HEK293 (cell line): ENCODE measurements around the gene NEK9.
"Not testable (repeated sequence)": the region's sequence is repeated elsewhere in the genome, so short reads cannot be mapped to it uniquely, and the experiment has no call there.

ENCODE experiments used
- CTCF ChIA-PET: fragments of 350-600 bp; formaldehyde crosslinking; extraction: SDS; loops from one replicate; lab custom pipeline; 2021; ENCODE audit warnings: antibody characterized with exemption; lab: Yijun Ruan, JAX
- POLR2A ChIA-PET: fragments of 300-600 bp; formaldehyde crosslinking; extraction: SDS; loops from one replicate; lab custom pipeline; 2020; ENCODE audit warnings: antibody characterized with exemption, inconsistent platforms; lab: Yijun Ruan, JAX
- H3K27ac ChIP-seq: fragments of 200-500 bp; sonication (Bioruptor generic); 2 replicates; pipeline ENCODE4 v1.5.1; 2014; ENCODE audit warnings: low read depth, low read length, control low read depth, inconsistent platforms; ENCODE audit errors: extremely low read depth
- H3K36me3 ChIP-seq, 2 experiments: fragments of 200-500 bp in 1 of 2; sonication (Bioruptor generic) in 1 of 2; 1 replicate in 1 of 2; 2 replicates in 1 of 2; pipeline ENCODE4 v1.5.1; 2014 to 2017; ENCODE audit warnings: inconsistent platforms in 2 of 2, low read length in 2 of 2; ENCODE audit not compliant: control insufficient read depth in 2 of 2, insufficient read depth in 1 of 2
- H3K4me1 ChIP-seq: fragments of 200-500 bp; sonication (Bioruptor generic); 2 replicates; pipeline ENCODE4 v1.5.1; 2014; ENCODE audit warnings: mild to moderate bottlenecking, low read length, inconsistent platforms; ENCODE audit not compliant: control insufficient read depth, insufficient read depth
- H3K4me3 ChIP-seq: 2 replicates; pipeline ENCODE4 v1.5.1; 2011; ENCODE audit warnings: low read depth, mild to moderate bottlenecking, control low read depth, low read length, moderate library complexity
- H3K9me3 ChIP-seq: fragments of 200-500 bp; sonication (Bioruptor generic); 2 replicates; pipeline ENCODE4 v1.5.1; 2014; ENCODE audit warnings: low read depth, low read length, inconsistent platforms; ENCODE audit not compliant: control insufficient read depth, insufficient read depth
- BCL6B ChIP-seq: fragments of 450-650 bp; formaldehyde crosslinking; IDR thresholded peaks from 2 replicates; pipeline ENCODE4 v1.5.1; 2017; ENCODE audit warnings: missing biosample characterization, missing genetic modification characterization
- KLF17 ChIP-seq: fragments of 450-650 bp; formaldehyde crosslinking; IDR thresholded peaks from 2 replicates; pipeline ENCODE4 v1.5.1; 2016; ENCODE audit warnings: missing biosample characterization, missing genetic modification characterization
- PRDM10 ChIP-seq: fragments of 450-650 bp; formaldehyde crosslinking; IDR thresholded peaks from 2 replicates; pipeline ENCODE4 v1.5.1; 2016; ENCODE audit warnings: missing biosample characterization, missing genetic modification characterization
- ZNF223 ChIP-seq: fragments of 450-650 bp; formaldehyde crosslinking; IDR thresholded peaks from 2 replicates; pipeline ENCODE4 v1.5.1; 2016; ENCODE audit warnings: missing biosample characterization, missing genetic modification characterization
- ZNF433 ChIP-seq: fragments of 450-650 bp; formaldehyde crosslinking; IDR thresholded peaks from 2 replicates; pipeline ENCODE4 v1.5.1; 2016; ENCODE audit warnings: missing biosample characterization, missing genetic modification characterization, low read depth
- ZNF473 ChIP-seq: fragments of 450-650 bp; formaldehyde crosslinking; IDR thresholded peaks from 2 replicates; pipeline ENCODE4 v1.5.1; 2017; ENCODE audit warnings: missing biosample characterization, missing genetic modification characterization
- ZNF488 ChIP-seq: fragments of 450-650 bp; formaldehyde crosslinking; IDR thresholded peaks from 2 replicates; pipeline ENCODE4 v1.5.1; 2016; ENCODE audit warnings: missing biosample characterization, missing genetic modification characterization
- ZNF518A ChIP-seq: fragments of 450-650 bp; formaldehyde crosslinking; conservative IDR thresholded peaks from 2 replicates; pipeline ENCODE4 v1.5.1; 2016; ENCODE audit warnings: low read depth, missing biosample characterization, missing genetic modification characterization
- ZNF549 ChIP-seq: fragments of 450-650 bp; IDR thresholded peaks from 2 replicates; pipeline ENCODE4 v1.5.1; 2018; ENCODE audit warnings: missing biosample characterization, missing genetic modification characterization, mild to moderate bottlenecking, inconsistent platforms, moderate library complexity
- ZNF624 ChIP-seq: fragments of 450-650 bp; formaldehyde crosslinking; IDR thresholded peaks from 2 replicates; pipeline ENCODE4 v1.5.1; 2017; ENCODE audit warnings: missing biosample characterization, missing genetic modification characterization
- ZNF645 ChIP-seq: fragments of 450-650 bp; formaldehyde crosslinking; IDR thresholded peaks from 2 replicates; pipeline ENCODE4; 2016; ENCODE audit warnings: missing biosample characterization, missing genetic modification characterization
- ZNF777 ChIP-seq: fragments of 450-650 bp; formaldehyde crosslinking; IDR thresholded peaks from 2 replicates; pipeline ENCODE4 v1.5.1; 2017; ENCODE audit warnings: missing biosample characterization, missing genetic modification characterization, borderline replicate concordance
- ZSCAN18 ChIP-seq: fragments of 450-650 bp; formaldehyde crosslinking; IDR thresholded peaks from 2 replicates; pipeline ENCODE4 v1.5.1; 2016; ENCODE audit warnings: missing biosample characterization, missing genetic modification characterization

NEK9 gene

GRCh38 chr14:75151851-75152250 lies 25.0 kb upstream of the NEK9 start (continued):
- TF ChIP-seq BCL6B (tag by site-specific recombination): no peak
- no peak for TF ChIP-seq ZNF549 (tag by site-specific recombination)
- no peak for TF ChIP-seq ZNF518A (tag by site-specific recombination)
- no peak for TF ChIP-seq KLF17 (tag by site-specific recombination)
- no peak for TF ChIP-seq ZNF777
- TF ChIP-seq ZNF473 (tag by site-specific recombination): no peak
- TF ChIP-seq ZNF223: no peak

- peaks cover 20 to 40% of the 10 kb centered on the region in 2 experiments; a peak in 2 of 3 replicates for H3K36me3 ChIP-seq
- H3K9me3 ChIP-seq, H3K4me3 ChIP-seq, POLR2A ChIA-PET, H3K4me1 ChIP-seq, H3K27ac ChIP-seq: not testable (repeated sequence)
- TF ChIP-seq PRDM10: peak; percentile 96
- CTCF ChIA-PET: interaction anchor here (0.6 kb wide), 1 partner anchor 151 kb away, joined by 4 read pairs; no protein-coding TSS in a partner anchor
These were observed 23.8 kb upstream of the NEK9 start for GRCh38 chr14:75150637-75151036.

GRCh38 chr14:75150150-75150549 lies 23.3 kb upstream of the NEK9 start:
- peaks cover 23 to 42% of the 10 kb centered on the region in 2 experiments; a peak in 2 of 3 replicates for H3K36me3 ChIP-seq
- no peaks in the 10 kb centered on the region for H3K4me1 ChIP-seq
- no peaks in the 10 kb centered on the region for H3K9me3 ChIP-seq
- H3K27ac ChIP-seq: no peak overlapping the region
- ChIA-PET POLR2A (no interaction called here), CTCF (interaction anchor here (0.6 kb wide), 1 partner anchor 152 kb away, joined by 4 read pairs; no protein-coding TSS in a partner anchor)
- TF ChIP-seq ZNF624 (tag by site-specific recombination) (no peak), ZSCAN18 (tag by site-specific recombination) (no peak), ZNF488 (tag by site-specific recombination) (no peak), ZNF645 (tag by site-specific recombination) (no peak), ZNF433 (tag by site-specific recombination) (no peak)
- H3K4me3 ChIP-seq: no peak overlapping the region
